ENCODE measurements around the gene CACNA1C.

Gene CACNA1C

GRCh38 chr12:2687058-2687457, 634.3 kb downstream of the CACNA1C start:
- TF ChIP-seq CTCF (IDR thresholded peaks at IDR 0.05; ENCODE audit: low read depth, low read length), result no peak
- H3K4me3 ChIP-seq (ENCODE audit: low read depth, low read length), result no peak overlapping the region

- no peak overlapping the region for H3K4me3 ChIP-seq (ENCODE audit: low read depth, low read length)
- TF ChIP-seq CTCF (IDR thresholded peaks at IDR 0.05; ENCODE audit: low read depth, low read length), result no peak
Observed at GRCh38 chr12:2687726-2688125, 634.9 kb downstream of the CACNA1C start.

- H3K4me3 ChIP-seq (ENCODE audit: low read depth, low read length), result no peak overlapping the region
- no peak for TF ChIP-seq CTCF (IDR thresholded peaks at IDR 0.05; ENCODE audit: low read depth, low read length)
Observed at GRCh38 chr12:2688381-2688931, 635.7 kb downstream of the CACNA1C start.

- no peak overlapping the region for H3K4me3 ChIP-seq (ENCODE audit: low read depth, low read length)
- no peak for TF ChIP-seq CTCF (IDR thresholded peaks at IDR 0.05; ENCODE audit: low read depth, low read length)
Observed at GRCh38 chr12:2689393-2689792, 636.6 kb downstream of the CACNA1C start.

GRCh38 chr12:2689879-2690278, 637.1 kb downstream of the CACNA1C start:
- no peak overlapping the region for H3K4me3 ChIP-seq (ENCODE audit: low read depth, low read length)
- no peak for TF ChIP-seq CTCF (IDR thresholded peaks at IDR 0.05; ENCODE audit: low read depth, low read length)

- H3K4me3 ChIP-seq (ENCODE audit: low read depth, low read length), result no peak overlapping the region
- TF ChIP-seq CTCF (IDR thresholded peaks at IDR 0.05; ENCODE audit: low read depth, low read length), result no peak
Observed at GRCh38 chr12:2690348-2691005, 637.7 kb downstream of the CACNA1C start.

GRCh38 chr12:2691006-2691344, 638.2 kb downstream of the CACNA1C start:
- no peak overlapping the region for H3K4me3 ChIP-seq (ENCODE audit: low read depth, low read length)
- TF ChIP-seq CTCF (IDR thresholded peaks at IDR 0.05; ENCODE audit: low read depth, low read length), result no peak

All from WI38 (cell line).